A172 (cell line): Measurements from ENCODE around the gene RAB22A. TPM values are rescaled to one million over a fixed set of nuclear protein-coding genes. Genes with fewer than 3 reads are reported as not detected.
"Not testable (repeated sequence)": the region's sequence is repeated elsewhere in the genome, so short reads cannot be mapped to it uniquely, and the experiment has no call there.

Source experiments
- DNase-seq: peaks from one replicate; pipeline ENCODE4 v3.0.0-alpha.2; 2015; ENCODE audit warnings: low spot score
- total RNA-seq: library from RNA; depleted of rRNA; stranded (reverse); fragments of >200 nt; shearing (Covaris generic); gene quantifications from 2 replicates; pipeline ENCODE4 v1.2.3, GENCODE V29; 2014

The RAB22A gene
- total RNA-seq, 1 experiment from 2014 or later = 29.0 TPM

DNA sequence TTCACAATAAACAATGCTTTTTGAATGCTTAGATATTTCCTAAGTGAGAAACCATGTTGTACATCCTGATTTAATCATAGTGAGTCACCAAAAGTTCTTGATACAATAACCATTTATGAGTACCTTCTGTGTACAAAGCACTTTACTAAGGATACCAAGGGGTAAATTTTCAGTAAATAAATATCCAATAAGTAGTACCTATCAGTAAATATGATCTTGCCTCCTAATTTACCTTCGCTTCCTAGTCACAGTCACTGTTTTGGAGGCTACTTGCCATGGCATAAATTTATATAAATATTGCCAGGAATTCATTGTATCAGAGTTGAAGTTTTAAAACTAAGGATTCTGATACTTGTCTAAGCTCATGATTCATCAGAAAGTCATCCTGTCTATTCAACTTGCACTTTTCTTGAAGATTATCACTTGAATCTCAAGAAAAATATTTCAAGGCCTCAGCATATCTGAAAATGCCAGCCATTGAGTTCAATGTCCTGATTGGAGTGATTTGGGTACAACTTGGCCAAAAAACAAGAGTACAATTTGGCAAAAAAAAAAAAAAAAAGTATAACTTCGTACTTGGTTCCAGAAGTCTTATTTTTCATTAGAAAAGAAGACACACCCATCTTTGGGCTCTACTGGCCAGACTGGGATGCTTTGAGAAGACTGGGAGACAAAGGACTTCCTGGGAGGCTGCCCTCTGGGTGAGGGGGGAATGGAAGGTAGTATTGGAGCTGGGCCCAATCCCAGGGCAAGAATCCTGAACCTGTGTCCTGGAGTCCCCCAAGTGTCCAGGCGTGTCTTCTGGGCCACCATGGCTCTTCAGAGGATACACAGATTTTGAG is 32.8 kb downstream of the RAB22A start:
- peak; percentile 72 for DNase-seq

- DNase-seq = no peak
Measured at GRCh38 chr20:58344741-58345140, 35.2 kb downstream of the RAB22A start.

DNA sequence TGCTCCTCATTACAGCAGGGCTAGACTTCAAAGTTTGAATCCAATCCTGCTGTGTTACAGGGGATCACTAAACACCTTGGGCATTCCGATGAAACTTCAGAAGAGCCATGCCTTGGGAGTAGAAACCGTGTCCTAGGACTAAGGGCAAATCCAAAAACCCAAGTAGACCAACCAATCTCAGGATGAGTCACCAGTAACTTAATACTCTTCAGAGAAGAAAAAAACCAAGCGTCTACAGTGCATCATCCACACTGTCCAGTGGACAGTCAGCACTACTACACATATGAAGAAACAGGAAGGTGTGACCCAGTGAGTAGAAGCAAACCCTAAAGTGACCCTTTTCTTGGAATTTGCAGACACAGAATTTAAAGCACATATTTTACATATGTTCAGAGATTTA is 40.1 kb downstream of the RAB22A start:
- peak; percentile 46 for DNase-seq

DNA sequence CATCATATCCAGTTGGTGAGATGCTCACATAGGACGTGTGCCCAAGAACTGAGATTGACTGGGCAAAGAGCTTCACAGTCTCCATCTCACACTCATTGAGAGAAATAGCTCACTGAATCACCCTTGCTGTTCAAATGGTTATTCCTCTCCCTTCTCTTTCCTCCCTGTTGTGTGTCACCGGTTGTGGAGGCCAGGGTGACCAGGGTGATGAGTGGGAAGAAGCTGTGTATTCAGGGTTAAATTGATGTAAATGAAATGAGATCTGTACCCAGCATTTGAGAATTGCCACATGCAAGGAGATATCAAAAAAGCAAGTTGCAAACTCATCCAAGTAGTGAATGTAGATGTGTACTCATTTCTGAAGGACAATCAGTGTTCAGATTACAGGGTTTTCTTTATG is 43.0 kb downstream of the RAB22A start:
- no peak for DNase-seq

GRCh38 chr20:58359441-58359840 is 49.9 kb downstream of the RAB22A start:
- DNase-seq = no peak

- DNase-seq = no peak
Measured at GRCh38 chr20:58360936-58361335, 51.4 kb downstream of the RAB22A start.

DNA sequence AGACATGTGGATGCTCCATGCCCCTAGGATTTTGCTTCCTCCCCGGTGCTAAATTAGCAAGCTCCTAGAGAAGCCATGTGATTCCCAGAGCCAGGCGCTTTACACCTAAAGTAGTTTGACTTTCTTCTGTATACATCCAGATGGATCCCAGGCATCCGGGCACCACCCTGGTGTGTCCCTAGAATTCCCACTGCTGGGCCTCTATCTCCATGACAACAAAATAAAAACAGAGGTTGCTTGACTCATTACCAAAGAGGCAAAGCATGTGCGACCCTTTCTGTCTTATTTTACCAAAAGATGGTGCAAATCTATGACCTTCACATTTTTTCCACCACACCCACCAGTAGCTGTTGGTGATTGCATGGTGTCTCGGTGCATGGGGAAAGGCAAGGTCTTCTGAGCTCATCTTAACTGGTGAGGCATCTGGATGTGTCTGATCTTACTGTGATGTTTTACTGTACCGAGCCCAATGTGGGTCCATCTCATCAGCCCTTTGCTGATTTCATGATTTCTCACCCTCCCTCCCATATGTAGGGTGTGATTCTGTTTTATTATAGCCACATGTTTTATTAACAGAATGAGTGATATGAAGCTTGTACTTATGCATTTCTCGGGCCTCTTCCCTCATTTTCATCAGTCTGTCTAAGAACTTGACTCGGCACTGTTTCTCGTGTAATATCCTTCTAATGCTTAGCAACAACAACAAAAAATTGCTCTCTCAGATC is 52.1 kb downstream of the RAB22A start:
- no peak for DNase-seq

DNA sequence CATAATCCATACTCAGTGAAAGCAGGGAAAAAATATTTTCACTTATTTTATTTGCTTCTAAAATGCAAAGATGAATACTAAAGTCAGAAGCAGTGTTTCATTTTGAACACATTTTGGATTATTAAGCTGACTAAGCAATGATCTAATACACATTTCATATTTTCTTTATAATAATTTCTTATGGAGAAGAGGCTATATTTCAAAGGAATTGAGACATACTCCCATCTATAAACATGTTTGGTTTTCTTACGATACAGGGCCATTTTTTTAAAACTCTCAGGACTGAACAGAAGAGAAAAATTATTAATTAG is 52.6 kb downstream of the RAB22A start:
- no peak for DNase-seq

- no peak for DNase-seq
Measured at GRCh38 chr20:58362970-58363369, 53.5 kb downstream of the RAB22A start.

GRCh38 chr20:58366866-58367265 is 57.4 kb downstream of the RAB22A start:
- DNase-seq = no peak

- DNase-seq = no peak
Measured at GRCh38 chr20:58372806-58373205, 63.3 kb downstream of the RAB22A start.

- not testable (repeated sequence) for DNase-seq
Measured at GRCh38 chr20:58373296-58373695, 63.8 kb downstream of the RAB22A start.

GRCh38 chr20:58374027-58374850 is 64.7 kb downstream of the RAB22A start:
- no peak for DNase-seq

- peak; percentile 22 for DNase-seq
Measured at GRCh38 chr20:58374906-58375758, 65.6 kb downstream of the RAB22A start.

DNA sequence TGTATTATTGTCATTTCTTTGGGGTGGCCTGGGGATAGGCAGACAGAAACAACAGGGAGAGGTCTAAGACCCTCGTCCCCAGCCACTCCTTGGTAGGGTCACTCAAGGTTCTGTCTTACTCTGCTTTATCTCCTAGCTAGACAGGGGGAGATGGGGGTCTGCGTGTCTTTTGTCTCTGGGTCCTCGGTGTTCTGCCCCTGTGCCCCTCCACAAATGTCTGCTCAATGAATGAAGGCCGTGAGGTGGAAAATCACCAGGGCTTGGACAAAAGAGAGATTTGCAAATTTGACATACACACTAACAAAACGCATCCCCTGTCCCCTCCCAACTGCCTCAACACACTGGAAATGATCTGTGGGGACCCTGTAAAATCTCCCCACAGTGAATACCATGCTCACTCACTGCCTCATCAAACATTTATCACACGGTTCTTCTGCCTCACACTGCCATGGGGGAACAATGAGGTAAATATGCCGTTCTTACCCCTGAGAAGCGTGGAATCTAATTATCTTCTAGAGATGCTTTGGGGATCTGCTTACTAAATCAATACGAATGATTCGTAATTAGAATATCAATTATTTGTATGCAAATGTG is 66.3 kb downstream of the RAB22A start:
- no peak for DNase-seq

DNA sequence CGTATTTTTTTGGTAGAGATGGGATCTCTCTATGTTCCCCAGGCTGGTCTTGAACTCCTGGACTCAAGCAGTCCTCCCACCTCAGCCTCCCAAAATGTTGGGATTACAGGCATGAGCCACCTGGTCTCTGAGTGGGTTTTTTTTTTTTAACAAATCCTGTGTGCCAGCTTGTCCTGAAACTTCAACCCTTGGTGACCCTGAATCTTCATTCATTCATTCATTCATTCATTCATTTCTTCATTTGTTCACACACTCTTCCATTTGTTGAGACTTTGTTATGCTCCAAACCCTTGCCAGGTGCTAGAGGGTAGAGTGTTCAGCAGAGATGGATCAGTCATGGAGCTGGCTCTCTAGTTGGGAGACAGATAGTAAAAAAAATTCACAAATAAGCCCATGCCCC is 67.5 kb downstream of the RAB22A start:
- DNase-seq = no peak

GRCh38 chr20:58377766-58378401 is 68.4 kb downstream of the RAB22A start:
- no peak for DNase-seq

DNA sequence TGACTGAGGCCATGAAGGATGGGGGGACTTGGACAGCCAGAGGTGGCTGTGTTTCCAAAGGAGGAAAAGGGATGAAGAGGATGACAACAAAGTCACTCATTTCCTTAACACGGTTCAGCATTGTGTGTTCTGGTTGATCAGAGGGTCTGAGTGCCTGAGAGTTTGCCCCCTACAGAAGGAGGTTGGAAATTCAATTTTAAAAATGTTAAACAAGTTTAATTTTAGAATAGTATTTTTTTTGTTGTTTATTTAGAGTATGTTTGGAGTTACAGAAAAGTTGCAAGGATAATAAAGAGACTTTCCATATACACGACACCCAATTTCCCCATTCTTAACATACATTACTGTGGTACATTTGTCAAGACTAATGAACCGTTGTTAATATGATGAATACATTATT is 69.2 kb downstream of the RAB22A start:
- no peak for DNase-seq

GRCh38 chr20:58381627-58382026 is 72.1 kb downstream of the RAB22A start:
- no peak for DNase-seq

DNA sequence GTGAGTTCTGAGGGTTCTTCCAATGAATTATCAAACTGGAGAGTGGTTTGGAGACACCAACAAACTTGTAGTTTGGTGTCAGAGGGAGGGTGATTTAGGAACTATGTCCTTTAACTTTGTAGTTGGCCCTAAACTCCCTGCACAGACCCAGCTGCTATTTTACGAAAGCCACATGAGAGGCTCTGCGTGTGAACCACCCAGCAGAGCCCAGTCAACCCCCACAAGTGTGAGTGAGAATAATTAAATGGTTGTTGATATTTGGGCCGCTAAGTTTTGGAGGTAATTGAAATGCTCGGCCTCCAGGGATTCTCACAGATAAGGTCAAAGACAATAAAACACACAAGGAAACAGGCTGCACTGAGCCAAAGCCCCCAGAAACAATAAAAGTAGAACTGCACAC is 72.6 kb downstream of the RAB22A start:
- DNase-seq = no peak

- DNase-seq = no peak
Measured at GRCh38 chr20:58384821-58385220, 75.3 kb downstream of the RAB22A start.
